Measurements from ENCODE around the gene BEND2.
"Not testable (repeated sequence)": the region's sequence is repeated elsewhere in the genome, so short reads cannot be mapped to it uniquely, and the experiment has no call there.

The BEND2 gene

DNA sequence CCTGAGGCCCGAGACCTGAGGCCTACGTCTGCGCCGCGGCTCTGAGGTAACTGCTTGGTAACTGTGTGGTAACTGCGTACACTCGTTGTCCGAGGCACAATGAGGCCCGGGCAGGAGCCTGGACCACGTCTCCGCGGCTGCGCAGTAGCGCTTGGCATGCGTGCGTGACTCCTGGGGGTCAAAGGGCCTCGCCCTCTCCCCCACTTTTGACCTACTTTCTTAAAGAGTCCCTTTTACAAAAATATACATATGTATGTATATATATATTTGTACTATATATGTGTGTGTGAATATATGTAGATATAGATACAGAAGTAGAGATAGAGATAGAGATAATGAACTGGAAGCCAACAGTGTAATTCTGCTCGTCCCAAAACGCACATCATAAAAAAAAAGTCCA is at the start of gene BEND2:
Gene BEND2, minus strand, starts transcription at position 101 of the 400 bp plus-strand sequence. CDS start 136 bp downstream, outside the sequence.
- in situ Hi-C loops (cut with MboI; ENCODE audit: low sequenced_read_pairs), result no loop called here

DNA sequence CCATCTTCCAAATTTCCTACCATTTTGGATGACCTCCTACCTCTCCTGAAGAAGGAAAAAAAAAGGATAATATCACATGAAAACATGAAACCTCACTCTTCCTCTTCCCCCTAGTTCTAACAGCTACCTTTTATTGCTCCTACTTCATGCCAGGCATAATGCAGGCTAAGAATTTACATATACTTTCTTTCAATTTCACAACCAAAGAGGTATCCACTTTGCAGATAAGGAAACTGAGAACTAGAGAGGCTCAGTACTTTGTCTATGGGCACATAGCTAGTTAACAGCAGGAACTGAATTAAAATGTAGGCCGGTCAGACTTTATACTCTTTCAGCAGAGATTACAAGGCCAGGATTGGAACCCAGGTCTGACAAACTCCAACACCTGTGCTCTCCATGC is 34.4 kb upstream of the BEND2 start:
- in situ Hi-C loops (cut with MboI; ENCODE audit: low sequenced_read_pairs), result no loop called here

DNA sequence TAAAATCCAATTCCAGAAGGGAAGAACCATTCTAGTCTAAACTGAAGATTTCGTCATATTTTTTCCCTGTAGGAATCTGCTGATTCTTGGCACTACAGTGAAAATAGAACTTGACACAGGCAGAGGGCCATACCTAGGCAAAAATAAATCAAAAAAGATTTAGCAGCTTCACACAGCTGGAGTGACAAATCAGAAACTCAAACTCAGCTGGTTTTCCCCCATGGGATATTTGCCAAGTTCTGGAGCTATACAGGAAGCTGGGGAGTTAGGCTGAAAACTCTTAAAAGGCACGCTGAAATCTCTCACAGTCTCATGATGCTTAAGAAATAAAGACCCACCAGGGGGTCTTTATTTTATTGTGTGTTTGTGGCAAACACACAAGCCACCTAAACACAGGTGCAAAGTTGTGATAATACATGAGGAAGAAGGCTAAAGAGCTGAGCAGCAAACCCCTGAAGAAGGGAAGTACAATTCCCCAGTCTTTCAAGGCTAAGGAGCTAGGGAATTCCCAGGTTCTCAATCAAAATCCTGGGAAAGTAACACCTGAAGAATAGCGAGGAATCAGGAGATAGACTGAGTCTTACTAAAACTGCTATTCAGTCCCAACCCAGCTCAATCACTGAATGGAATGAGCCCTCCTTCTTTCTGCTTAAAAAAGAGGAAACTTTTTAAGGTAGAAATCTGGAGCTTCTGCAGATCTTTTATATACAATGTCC is 32.1 kb upstream of the BEND2 start:
- in situ Hi-C loops (cut with MboI; ENCODE audit: low sequenced_read_pairs), result no loop called here

DNA sequence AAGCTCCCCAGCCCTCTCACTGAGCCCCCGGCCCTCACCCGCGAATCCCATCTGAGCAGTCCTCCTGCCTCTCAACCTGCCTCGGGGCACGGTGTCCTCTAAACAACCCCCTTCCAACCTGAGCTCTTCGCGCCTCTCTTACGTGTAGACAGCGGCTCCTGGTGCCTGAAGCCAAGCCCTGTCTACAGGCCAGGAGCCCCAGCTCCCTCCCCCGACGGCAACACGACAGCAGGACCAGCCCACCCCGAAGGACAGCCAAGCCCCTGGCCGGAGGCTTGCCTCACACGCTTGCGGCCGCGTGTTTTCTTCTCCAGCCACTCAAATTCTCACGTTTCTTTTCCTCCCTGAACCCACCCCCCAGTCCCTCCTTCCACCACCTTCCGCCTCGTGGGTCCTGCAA is 9.0 kb upstream of the BEND2 start:
- in situ Hi-C loops (cut with MboI; ENCODE audit: low sequenced_read_pairs), result not testable (repeated sequence)

DNA sequence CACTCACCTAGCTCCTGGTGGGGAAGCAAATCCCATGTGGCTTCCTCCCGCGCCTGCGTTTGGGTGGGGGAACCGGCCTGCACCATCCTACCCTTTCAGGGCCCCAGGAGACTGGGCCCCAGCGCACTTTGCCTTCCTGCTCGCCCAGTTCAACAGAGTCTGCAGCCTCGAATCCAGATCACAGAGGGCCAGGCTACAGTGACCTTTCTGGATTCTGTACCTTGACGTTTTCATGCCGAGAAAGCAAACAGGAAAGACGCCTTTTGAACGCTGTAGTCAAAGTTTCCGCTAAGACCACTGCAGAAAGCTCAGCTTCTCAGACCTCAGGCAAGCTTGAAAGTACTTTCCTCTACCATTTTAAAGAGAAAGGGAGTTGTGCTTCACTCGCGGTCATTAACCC is 7.4 kb upstream of the BEND2 start:
- in situ Hi-C loops (cut with MboI; ENCODE audit: low sequenced_read_pairs), result no loop called here

DNA sequence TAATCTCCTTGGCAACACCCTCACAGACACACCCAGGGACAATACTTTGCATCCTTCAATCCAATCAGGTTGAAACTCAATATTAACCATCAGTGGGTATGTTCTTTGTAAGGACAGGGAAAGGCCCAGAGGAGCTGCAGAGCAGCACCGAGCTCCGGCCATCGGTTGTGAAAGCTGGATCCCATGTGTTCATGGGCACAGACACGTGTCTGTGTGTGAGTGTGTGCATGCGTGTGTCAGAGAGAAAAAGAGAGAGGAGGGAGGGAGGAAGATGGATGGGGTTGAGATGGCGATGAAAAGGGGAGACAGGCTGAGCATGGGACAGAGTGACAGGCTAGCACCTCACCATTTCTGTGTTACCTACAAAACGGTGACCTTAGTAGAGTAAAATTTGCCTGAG is 6.8 kb upstream of the BEND2 start:
- in situ Hi-C loops (cut with MboI; ENCODE audit: low sequenced_read_pairs), result no loop called here

DNA sequence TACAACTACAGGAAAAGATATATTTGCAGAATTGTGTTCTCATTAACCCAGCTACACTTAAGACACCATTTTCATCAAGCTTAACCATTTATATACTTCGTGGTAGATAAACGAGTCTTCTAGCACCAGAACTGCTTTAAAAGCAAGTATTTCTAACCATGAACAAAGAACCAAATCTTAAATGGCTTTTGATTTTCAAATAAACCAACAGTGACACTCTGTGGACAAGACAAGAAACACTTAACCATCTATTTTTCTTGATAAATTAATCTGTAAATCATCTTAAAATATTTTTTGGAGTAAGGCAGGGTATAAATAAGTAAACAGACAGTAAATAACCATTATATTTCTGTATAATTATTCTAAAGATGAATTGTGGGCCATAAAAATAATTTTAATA is 10.2 kb downstream of the BEND2 start:
- in situ Hi-C loops (cut with MboI; ENCODE audit: low sequenced_read_pairs), result no loop called here

DNA sequence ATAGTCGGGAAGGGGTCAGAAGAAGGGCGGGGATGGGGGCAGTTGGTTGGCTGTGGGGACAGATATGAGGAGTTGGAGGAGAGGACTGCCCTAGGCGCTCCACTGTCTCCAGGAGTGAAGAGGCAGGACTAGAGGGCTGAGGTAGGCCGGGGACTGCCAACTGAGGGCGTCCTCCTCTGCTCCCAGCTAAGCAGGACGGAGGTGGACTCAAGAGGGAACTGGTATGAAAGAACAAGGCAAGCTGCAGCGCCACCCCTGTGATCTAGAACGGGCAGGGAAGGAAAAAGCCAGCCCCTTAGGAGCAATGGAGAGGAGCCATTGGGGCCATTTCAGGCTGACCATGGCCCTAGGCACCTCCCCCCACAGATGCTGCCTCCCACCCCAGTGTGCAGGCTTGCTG is 14.0 kb downstream of the BEND2 start:
- in situ Hi-C loops (cut with MboI; ENCODE audit: low sequenced_read_pairs), result no loop called here

DNA sequence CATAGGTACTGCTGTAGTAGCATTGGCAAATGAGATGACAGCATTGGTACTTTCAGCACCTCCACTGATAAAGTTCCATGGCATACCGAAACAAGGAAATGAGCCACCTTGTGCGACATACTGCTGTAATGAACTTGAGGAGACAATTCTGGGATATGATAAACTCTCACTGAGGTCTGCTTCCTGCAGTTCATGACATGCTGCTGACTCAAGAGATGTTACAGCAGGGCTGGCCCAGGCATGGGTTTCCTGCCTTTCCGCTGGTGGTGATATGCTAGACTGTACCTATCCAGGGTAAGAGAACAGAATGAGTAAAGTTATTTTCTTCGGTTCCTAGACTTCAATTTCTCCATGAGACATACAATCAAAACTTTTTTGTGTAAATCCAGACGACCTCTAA is 17.1 kb downstream of the BEND2 start:
- in situ Hi-C loops (cut with MboI; ENCODE audit: low sequenced_read_pairs), result no loop called here

DNA sequence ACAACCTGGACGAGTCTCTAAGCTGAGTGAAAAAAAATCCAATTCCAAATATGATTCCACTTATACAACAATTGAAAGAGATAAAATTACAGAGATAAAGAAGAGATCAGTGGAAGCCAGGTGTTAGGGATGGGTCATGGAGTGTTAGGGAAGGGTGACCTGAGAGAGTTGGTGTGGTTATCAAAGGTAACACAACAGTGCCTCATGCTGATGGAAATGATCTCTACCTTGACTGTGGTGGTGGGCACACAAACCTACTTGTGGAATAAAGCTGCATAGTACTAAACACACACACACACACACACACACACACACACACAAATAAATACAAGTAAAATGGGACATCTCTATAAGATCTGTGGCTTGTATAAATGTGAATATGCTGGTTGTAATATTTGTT is 26.0 kb downstream of the BEND2 start:
- in situ Hi-C loops (cut with MboI; ENCODE audit: low sequenced_read_pairs), result no loop called here

DNA sequence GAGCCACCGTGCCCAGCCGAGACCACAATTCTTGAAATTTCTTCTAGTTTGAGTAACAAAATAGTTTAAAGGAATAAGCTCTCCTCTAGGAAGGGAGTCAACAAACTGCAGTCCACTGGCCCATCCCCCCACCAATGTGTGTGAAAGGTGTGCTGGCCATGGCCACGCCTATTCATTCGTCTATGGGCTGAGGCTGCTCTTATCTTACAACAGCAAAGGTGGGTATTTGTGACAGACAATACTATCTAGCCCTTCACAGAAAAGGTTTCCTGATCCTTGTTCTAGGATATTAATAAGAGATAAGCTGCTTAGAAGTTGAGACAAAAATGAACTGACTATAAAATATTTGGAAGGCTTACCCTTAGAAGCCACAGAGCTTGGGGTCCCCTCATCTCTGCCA is 41.2 kb downstream of the BEND2 start:
- in situ Hi-C loops (cut with MboI; ENCODE audit: low sequenced_read_pairs), result no loop called here

DNA sequence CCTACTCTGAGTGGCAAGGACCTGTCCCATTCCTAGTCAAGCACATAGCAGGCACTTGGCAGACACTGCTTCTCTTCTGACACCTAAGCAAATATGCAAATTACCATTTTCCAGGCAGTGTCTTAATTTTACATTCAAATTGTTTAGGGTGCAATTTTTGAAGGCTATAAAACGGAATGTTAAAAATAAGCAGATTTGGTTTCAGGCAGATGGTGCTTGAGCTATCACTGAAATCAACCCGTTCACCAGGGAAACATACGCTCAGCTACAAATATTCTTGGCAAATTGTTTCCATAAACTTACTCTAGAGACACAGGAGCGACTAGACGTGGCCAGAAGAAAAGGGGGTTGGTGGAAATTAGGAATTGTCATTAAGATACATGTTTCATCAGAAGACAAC is 45.7 kb downstream of the BEND2 start:
- in situ Hi-C loops (cut with MboI; ENCODE audit: low sequenced_read_pairs), result no loop called here

DNA sequence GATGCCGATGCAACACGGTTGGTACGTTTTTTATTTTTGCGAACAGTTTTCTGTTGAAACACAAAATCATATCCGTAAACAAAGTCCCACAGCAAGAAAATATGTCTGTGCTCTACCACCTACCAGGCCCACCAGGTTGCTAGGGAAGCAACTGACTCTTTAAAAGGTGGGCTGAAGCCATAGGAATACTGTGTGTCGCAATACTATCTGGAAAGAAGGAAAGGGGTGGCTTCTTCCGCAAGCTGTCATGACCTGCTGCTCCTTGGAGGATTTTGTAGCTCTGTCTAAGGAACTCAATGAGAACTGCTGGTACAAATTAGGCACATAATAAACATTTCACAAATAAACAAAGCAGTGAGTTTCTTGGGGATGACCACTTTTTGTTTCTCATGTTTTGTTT is 46.5 kb downstream of the BEND2 start:
- in situ Hi-C loops (cut with MboI; ENCODE audit: low sequenced_read_pairs), result no loop called here

DNA sequence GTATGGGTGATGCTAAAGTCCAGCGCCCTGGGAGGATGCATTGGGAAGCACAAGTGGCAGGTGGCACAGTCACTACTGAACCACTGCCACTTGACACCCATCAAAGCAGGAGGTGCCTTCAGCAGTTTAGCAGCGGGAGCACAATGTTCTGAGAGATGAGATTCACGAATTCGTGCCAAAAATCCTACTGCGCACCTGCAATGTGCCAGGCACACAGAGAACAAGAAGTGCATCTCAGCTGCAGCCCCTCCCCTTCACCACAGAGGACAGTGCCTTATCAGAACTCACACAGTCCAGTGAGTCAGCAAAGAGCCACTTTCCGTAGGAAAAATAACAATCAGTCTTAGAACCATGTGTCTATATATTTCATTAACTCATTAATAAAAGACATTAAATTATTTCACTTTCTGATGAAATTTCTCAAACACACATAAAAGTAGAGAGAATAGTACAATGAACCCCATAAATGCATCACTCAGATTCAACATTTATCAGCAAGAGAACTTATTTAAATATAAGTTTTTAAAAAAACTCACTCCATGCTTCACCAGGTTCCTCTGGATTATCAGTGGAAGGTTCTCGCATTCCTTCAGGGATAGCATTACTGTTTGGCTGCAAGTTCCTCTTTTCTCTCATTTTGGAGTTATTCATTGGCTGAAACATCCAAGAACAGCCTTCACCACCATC is 47.0 kb downstream of the BEND2 start:
- in situ Hi-C loops (cut with MboI; ENCODE audit: low sequenced_read_pairs), result no loop called here

DNA sequence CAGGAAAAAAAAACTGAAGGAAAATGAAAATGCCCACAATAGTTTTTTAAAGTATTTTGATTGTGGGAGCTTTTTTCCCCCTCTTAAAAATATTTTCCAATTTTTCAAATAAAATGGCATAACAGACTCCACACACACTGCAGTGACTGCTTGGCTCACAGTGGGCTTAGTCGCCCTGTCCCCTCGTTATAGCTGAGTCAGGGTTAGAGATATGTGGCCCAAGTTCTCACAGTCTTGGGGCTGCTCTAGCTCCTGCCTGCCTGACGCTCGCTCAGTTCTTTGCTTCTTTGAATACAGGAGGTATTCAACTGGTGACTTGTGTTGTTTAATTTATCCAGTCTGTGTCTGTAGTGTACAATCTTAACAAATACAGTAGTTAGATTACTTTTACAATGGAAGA is 47.7 kb downstream of the BEND2 start:
- in situ Hi-C loops (cut with MboI; ENCODE audit: low sequenced_read_pairs), result no loop called here

DNA sequence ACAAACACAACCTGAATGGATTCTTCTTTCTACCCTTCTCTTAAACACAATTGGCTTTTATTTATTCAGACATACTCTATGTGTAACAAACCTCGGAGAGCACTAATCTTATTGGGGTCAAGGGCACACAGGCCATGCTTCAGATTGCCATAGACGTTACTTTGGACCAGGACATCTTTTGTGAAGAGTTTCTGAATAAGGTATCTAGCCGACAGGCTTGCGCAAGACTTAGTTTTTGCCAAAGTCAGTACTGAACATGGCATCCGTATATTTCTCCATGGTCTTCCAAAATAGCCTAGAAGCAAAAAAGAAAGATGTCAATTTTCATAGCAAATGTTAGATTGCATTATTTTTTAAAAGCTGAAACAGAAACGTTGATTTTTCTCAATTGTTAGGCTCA is 49.8 kb downstream of the BEND2 start:
- in situ Hi-C loops (cut with MboI; ENCODE audit: low sequenced_read_pairs), result no loop called here

DNA sequence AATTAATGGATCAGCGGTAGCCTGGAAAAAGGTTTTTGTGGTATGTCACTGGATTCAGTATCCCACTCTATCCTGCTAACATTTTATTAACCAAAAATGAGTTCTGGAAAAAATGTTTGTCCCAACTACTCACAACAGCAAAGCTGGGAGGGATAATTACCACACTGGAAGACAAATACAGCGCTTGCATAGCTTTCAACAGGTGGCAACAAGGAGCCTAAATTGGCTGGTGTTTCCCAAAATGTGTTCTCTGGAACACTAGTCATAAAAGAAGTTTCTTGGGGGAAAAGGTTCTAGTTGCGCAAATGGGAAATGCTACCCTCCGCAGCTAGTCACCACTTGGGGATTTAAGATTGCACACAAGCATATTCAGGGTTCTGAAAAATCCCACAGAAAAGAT is 54.6 kb downstream of the BEND2 start:
- in situ Hi-C loops (cut with MboI; ENCODE audit: low sequenced_read_pairs), result no loop called here

DNA sequence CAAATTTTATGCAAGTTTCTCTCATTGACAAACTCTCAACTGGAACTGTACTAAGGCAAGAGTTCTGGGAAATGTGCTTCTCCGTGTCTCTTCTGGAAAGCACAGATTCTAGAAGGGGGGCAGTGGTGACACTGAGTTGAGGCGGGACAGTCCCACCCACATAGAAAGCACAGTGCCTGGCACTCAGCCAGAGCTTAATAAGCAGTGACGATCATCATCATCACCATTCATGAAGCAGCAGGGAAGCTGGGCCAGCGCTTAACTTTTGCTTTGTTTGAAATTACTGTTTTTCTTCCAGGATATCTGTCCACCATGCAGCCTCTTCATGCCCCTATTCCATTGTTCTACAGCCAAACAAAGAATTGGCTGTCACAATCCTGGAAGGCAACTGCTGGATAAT is 60.3 kb downstream of the BEND2 start:
- in situ Hi-C loops (cut with MboI; ENCODE audit: low sequenced_read_pairs), result no loop called here

DNA sequence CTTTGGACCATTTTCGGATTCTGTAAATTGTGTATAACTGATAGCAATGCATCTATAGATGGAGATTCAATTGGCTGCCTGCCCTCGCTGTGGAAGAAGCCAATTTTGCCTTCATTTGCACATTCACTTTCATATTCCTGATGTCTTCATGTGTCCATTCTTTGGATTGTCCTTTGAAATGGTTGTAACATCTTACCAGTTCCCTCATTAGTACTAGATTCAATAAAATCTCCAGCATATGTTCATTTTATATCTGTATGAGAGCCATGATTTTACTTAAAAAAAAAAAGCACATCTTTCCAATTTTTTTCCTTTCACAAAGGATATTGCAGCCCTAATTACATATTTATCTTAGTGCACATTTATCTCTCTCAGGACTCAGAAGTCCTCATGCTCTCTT is 61.7 kb downstream of the BEND2 start:
- in situ Hi-C loops (cut with MboI; ENCODE audit: low sequenced_read_pairs), result no loop called here

DNA sequence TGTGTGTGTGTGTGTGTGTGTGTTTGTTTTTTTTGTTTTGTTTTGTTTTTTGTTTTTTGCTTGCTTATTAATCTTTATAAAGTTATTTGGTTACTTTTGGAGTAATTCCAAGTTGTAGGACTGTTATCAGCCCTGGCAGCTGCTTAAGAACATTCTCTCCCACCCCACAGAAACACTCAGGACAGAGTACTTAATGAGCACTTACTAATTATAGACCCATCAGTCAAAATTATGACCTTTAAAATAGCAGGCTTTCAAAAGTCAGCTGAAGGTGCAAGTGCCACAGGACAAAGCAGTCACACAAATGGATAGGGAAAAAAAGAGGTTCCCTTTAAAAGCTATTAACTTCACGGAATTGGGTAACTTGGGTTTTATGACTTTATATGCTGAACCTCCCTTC is 69.0 kb downstream of the BEND2 start:
- in situ Hi-C loops (cut with MboI; ENCODE audit: low sequenced_read_pairs), result no loop called here

DNA sequence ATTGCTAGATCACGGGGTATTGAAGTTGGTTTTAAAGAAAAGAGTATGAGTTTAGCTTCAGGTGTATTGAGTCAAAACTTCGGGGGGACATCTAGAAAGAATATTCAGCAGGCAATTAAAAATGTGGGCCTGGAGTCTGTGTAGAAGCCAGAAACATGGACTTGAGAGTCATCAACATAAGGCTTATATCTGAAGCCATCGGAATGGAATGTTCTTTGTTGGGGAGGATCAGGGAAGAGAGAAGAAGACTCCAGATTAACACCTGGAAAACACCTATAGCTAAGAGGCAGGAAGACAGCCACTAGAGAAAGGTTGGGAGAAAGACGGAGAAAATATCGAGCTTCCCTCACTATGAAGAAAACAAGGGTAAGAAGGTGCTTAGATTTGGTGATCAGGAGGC is 69.5 kb downstream of the BEND2 start:
- in situ Hi-C loops (cut with MboI; ENCODE audit: low sequenced_read_pairs), result no loop called here

DNA sequence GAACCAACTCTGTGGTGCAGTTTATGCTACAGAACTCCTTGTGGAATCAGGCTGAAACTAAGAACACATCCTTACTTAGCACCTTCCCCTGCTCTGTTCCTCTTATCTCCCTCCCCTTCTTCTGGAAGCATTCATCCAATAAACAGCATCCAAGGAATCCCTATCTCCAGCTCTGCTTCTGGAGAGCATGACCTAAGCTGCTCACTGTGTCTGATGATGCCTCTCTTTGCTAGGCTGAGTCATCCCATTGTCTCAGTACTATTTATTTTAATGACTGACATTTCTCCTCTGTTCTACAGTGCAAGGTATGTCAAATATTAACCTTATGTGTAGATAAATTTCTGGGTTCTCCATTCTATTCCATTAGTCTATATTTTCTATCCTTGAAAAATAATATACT is 71.2 kb downstream of the BEND2 start:
- in situ Hi-C loops (cut with MboI; ENCODE audit: low sequenced_read_pairs), result no loop called here

DNA sequence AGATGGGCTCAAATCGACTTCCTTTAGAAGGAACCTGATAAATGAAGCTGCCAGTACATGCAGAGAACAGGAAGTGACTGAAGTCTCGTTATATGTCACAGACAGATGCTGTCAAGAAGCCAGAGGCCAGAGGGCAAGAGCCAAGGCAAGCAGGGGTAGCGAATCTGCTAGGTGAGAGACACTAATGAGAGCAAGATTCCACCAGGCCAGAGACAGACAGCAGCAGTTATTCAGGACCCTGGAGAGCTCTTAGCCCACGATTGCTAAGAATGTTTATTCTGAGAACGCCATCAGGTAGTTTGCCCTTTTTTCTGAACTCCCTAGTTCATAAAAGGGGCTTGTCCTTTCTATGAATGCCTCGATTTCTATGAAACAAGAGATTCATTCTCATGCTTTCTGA is 73.7 kb downstream of the BEND2 start:
- in situ Hi-C loops (cut with MboI; ENCODE audit: low sequenced_read_pairs), result no loop called here
